Parathyroid adenoma (tissue), 2 donors: ENCODE results near the gene NAA11.

Experiments
- H2AFZ ChIP-seq: fragments of 300-600 bp; sonication (generic); one replicate; pipeline ENCODE4 v1.7.0; 2017; ENCODE audit warnings: antibody characterized with exemption, mild to moderate bottlenecking
- H3K27ac ChIP-seq: fragments of 300-600 bp; sonication (generic); one replicate; pipeline ENCODE4 v1.7.0; 2017
- H3K27me3 ChIP-seq: fragments of 300-600 bp; sonication (generic); one replicate; pipeline ENCODE4 v1.7.0; 2017; ENCODE audit warnings: low read length; ENCODE audit not compliant: control insufficient read depth, insufficient read depth
- H3K36me3 ChIP-seq: fragments of 300-600 bp; sonication (generic); one replicate; pipeline ENCODE4 v1.7.0; 2017; ENCODE audit warnings: low read length; ENCODE audit not compliant: control insufficient read depth, insufficient read depth
- H3K4me1 ChIP-seq: fragments of 300-600 bp; sonication (generic); one replicate; pipeline ENCODE4 v1.7.0; 2017; ENCODE audit warnings: control low read depth
- H3K4me2 ChIP-seq: fragments of 300-600 bp; sonication (generic); one replicate; pipeline ENCODE4 v1.7.0; 2017; ENCODE audit warnings: low read length
- H3K4me3 ChIP-seq: fragments of 300-600 bp; sonication (generic); one replicate; pipeline ENCODE4 v1.7.0; 2017; ENCODE audit warnings: low read depth, low read length
- H3K79me2 ChIP-seq: fragments of 300-600 bp; sonication (generic); one replicate; pipeline ENCODE4 v1.7.0; 2017; ENCODE audit warnings: control low read depth
- H3K9ac ChIP-seq: fragments of 300-600 bp; sonication (generic); one replicate; pipeline ENCODE4 v1.7.0; 2017; ENCODE audit warnings: mild to moderate bottlenecking
- H3K9me3 ChIP-seq: fragments of 300-600 bp; sonication (generic); one replicate; pipeline ENCODE4 v1.7.0; 2017; ENCODE audit warnings: low read length; ENCODE audit not compliant: control insufficient read depth
- TF ChIP-seq, protein P1 (sequence below): fragments of 300-600 bp; sonication (generic); IDR thresholded peaks from one replicate; pipeline ENCODE4 v1.7.0; 2017; ENCODE audit warnings: antibody characterized with exemption, mild to moderate bottlenecking
- donor health status: primary hyperparathyroidism.

The NAA11 gene

DNA sequence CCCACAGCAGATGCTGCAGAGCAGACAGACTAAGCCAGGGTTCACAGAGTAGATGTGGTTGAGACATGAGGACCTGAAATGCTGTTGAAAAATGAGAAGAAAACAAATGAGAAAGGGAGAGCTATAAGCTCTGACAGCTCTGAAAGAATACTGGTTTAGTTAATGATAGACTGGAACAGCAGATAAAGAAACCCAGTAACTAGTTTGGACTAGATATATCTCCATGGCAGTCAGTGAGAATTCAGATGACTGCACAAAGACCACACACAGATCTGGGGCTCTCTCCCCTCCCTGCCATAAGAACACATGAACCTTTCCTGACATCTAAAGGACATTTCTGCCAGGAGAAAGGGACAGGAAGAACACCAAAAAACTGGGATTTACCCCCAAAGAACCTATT, 8.2 kb downstream of the NAA11 start:
- H3K27me3 ChIP-seq = no peaks in the 10 kb centered on the region
- H3K9ac ChIP-seq = no peak overlapping the region
- no peaks in the 10 kb centered on the region for H3K4me1 ChIP-seq
- no peak overlapping the region for H3K4me3 ChIP-seq
- H3K36me3 ChIP-seq = no peaks in the 10 kb centered on the region
- H3K27ac ChIP-seq = no peak overlapping the region
- no peaks in the 10 kb centered on the region for H3K79me2 ChIP-seq
- TF ChIP-seq, protein P1, sequence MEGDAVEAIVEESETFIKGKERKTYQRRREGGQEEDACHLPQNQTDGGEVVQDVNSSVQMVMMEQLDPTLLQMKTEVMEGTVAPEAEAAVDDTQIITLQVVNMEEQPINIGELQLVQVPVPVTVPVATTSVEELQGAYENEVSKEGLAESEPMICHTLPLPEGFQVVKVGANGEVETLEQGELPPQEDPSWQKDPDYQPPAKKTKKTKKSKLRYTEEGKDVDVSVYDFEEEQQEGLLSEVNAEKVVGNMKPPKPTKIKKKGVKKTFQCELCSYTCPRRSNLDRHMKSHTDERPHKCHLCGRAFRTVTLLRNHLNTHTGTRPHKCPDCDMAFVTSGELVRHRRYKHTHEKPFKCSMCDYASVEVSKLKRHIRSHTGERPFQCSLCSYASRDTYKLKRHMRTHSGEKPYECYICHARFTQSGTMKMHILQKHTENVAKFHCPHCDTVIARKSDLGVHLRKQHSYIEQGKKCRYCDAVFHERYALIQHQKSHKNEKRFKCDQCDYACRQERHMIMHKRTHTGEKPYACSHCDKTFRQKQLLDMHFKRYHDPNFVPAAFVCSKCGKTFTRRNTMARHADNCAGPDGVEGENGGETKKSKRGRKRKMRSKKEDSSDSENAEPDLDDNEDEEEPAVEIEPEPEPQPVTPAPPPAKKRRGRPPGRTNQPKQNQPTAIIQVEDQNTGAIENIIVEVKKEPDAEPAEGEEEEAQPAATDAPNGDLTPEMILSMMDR = no peak
- H3K9me3 ChIP-seq = no peaks in the 10 kb centered on the region
- H2AFZ ChIP-seq = no peak overlapping the region
- H3K4me2 ChIP-seq = no peak overlapping the region

- H3K27me3 ChIP-seq = no peaks in the 10 kb centered on the region
- H3K36me3 ChIP-seq = no peaks in the 10 kb centered on the region
- no peak overlapping the region for H3K27ac ChIP-seq
- H3K4me1 ChIP-seq = no peaks in the 10 kb centered on the region
- H3K9ac ChIP-seq = no peak overlapping the region
- no peak overlapping the region for H3K4me3 ChIP-seq
- H3K9me3 ChIP-seq = no peaks in the 10 kb centered on the region
- H3K79me2 ChIP-seq = no peaks in the 10 kb centered on the region
- H2AFZ ChIP-seq = no peak overlapping the region
- TF ChIP-seq, protein P1 = no peak
- H3K4me2 ChIP-seq = no peak overlapping the region
Measured at GRCh38 chr4:79315891-79316290, 10.0 kb downstream of the NAA11 start.

DNA sequence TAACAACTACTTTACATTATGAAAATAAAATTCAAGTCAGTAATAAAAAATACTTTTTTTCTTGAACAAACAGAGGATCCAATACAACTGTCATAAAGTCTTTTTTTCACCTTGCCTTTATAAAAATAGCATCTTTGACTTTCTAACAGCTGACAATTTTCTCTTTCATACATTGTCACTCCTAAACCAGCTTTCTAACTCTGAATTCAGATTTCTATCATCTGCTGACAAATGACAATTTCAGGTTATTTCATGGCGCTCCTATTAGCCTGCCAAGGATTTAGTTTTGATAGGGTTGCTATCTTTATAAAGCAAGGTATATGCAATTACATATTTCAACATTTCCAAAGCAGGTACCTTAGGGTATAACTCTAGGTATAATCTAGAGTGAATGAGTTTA, 14.6 kb downstream of the NAA11 start:
- H3K9ac ChIP-seq = no peak overlapping the region
- H3K4me3 ChIP-seq = no peak overlapping the region
- no peak overlapping the region for H3K4me2 ChIP-seq
- H3K4me1 ChIP-seq = no peaks in the 10 kb centered on the region
- no peak overlapping the region for H2AFZ ChIP-seq
- H3K9me3 ChIP-seq = no peaks in the 10 kb centered on the region
- no peaks in the 10 kb centered on the region for H3K36me3 ChIP-seq
- H3K79me2 ChIP-seq = no peaks in the 10 kb centered on the region
- H3K27me3 ChIP-seq = no peaks in the 10 kb centered on the region
- no peak overlapping the region for H3K27ac ChIP-seq
- TF ChIP-seq, protein P1 = no peak

- no peaks in the 10 kb centered on the region for H3K36me3 ChIP-seq
- no peaks in the 10 kb centered on the region for H3K27me3 ChIP-seq
- no peaks in the 10 kb centered on the region for H3K9me3 ChIP-seq
- TF ChIP-seq, protein P1 = no peak
- H3K4me1 ChIP-seq = no peaks in the 10 kb centered on the region
- H3K4me2 ChIP-seq = no peak overlapping the region
- H2AFZ ChIP-seq = no peak overlapping the region
- H3K4me3 ChIP-seq = no peak overlapping the region
- no peak overlapping the region for H3K9ac ChIP-seq
- H3K79me2 ChIP-seq = no peaks in the 10 kb centered on the region
- no peak overlapping the region for H3K27ac ChIP-seq
Measured at GRCh38 chr4:79308971-79309370, 16.9 kb downstream of the NAA11 start.

GRCh38 chr4:79308137-79308536, 17.7 kb downstream of the NAA11 start:
- H3K27ac ChIP-seq = no peak overlapping the region
- TF ChIP-seq, protein P1 = no peak

More at GRCh38 chr4:79308137-79308536, 17.7 kb downstream of the NAA11 start:
- no peaks in the 10 kb centered on the region for H3K27me3 ChIP-seq
- H3K36me3 ChIP-seq = no peaks in the 10 kb centered on the region
- no peaks in the 10 kb centered on the region for H3K9me3 ChIP-seq
- no peak overlapping the region for H3K4me2 ChIP-seq
- no peaks in the 10 kb centered on the region for H3K4me1 ChIP-seq
- H3K9ac ChIP-seq = no peak overlapping the region
- H3K79me2 ChIP-seq = no peaks in the 10 kb centered on the region
- no peak overlapping the region for H2AFZ ChIP-seq
- no peak overlapping the region for H3K4me3 ChIP-seq
